H9 (cell line): ENCODE results near the gene PCBP2. TPM values are rescaled to one million over a fixed set of nuclear protein-coding genes. Genes with fewer than 3 reads are reported as not detected.

Experiments
- DNase-seq: peaks from one replicate; pipeline ENCODE4 v3.0.0-alpha.2; 2017
- H2AFZ ChIP-seq: one replicate; pipeline ENCODE4 v1.6.1; 2013; ENCODE audit warnings: mild to moderate bottlenecking, low read length, control low read depth, moderate library complexity
- H2AK5ac ChIP-seq: 2 replicates; pipeline ENCODE4 v1.6.1; 2013; ENCODE audit warnings: low read length, control low read depth, mixed read lengths; ENCODE audit not compliant: insufficient read length
- H2BK120ac ChIP-seq: one replicate; pipeline ENCODE4 v1.6.1; 2013; ENCODE audit warnings: low read depth, mild to moderate bottlenecking, low read length, control low read depth, inconsistent platforms; ENCODE audit not compliant: poor library complexity, severe bottlenecking
- H2BK12ac ChIP-seq: 2 replicates; pipeline ENCODE4 v1.6.1; 2013; ENCODE audit warnings: low read length, control low read depth, mixed read lengths, low read depth; ENCODE audit not compliant: insufficient read length
- H2BK15ac ChIP-seq: 2 replicates; pipeline ENCODE4 v1.6.1; 2013; ENCODE audit warnings: low read depth, low read length, control low read depth
- H2BK20ac ChIP-seq: one replicate; pipeline ENCODE4 v1.6.1; 2013; ENCODE audit warnings: low read depth, mild to moderate bottlenecking, low read length, control low read depth, inconsistent platforms; ENCODE audit not compliant: poor library complexity, severe bottlenecking
- H2BK5ac ChIP-seq: 2 replicates; pipeline ENCODE4 v1.6.1; 2013; ENCODE audit warnings: low read length, control low read depth, mixed read lengths; ENCODE audit not compliant: insufficient read length
- H3K14ac ChIP-seq: 2 replicates; pipeline ENCODE4 v1.6.1; 2013; ENCODE audit warnings: low read length, control low read depth; ENCODE audit not compliant: insufficient read depth
- H3K18ac ChIP-seq: 2 replicates; pipeline ENCODE4 v1.6.1; 2013; ENCODE audit warnings: low read depth, mild to moderate bottlenecking, mixed read lengths, low read length, control low read depth; ENCODE audit not compliant: insufficient read length
- H3K23ac ChIP-seq: 2 replicates; pipeline ENCODE4 v1.6.1; 2013; ENCODE audit warnings: low read length, control low read depth, mixed read lengths, low read depth; ENCODE audit not compliant: insufficient read length
- H3K23me2 ChIP-seq: 2 replicates; pipeline ENCODE4 v1.6.1; 2013; ENCODE audit warnings: low read depth, mild to moderate bottlenecking, mixed read lengths, low read length, control low read depth; ENCODE audit not compliant: insufficient read length, poor library complexity, severe bottlenecking
- H3K27ac ChIP-seq: 2 replicates; pipeline ENCODE4 v1.5.1; 2013; ENCODE audit warnings: low read length, control low read depth, mixed read lengths, low read depth; ENCODE audit not compliant: insufficient read length
- H3K27me3 ChIP-seq: 2 replicates; pipeline ENCODE4 v1.6.1; 2013; ENCODE audit warnings: low read length, control low read depth, inconsistent platforms; ENCODE audit not compliant: insufficient read depth
- H3K4ac ChIP-seq: 2 replicates; pipeline ENCODE4 v1.6.1; 2013; ENCODE audit warnings: low read depth, mild to moderate bottlenecking, control low read depth, inconsistent platforms, low read length, moderate library complexity
- H3K4me1 ChIP-seq: 2 replicates; pipeline ENCODE4 v1.6.1; 2013; ENCODE audit warnings: low read length, control low read depth, inconsistent platforms; ENCODE audit not compliant: insufficient read depth
- H3K4me2 ChIP-seq: 2 replicates; pipeline ENCODE4 v1.6.1; 2013; ENCODE audit warnings: low read length, control low read depth, mixed read lengths; ENCODE audit not compliant: insufficient read length, insufficient read depth
- H3K56ac ChIP-seq: 2 replicates; pipeline ENCODE4 v1.6.1; 2013; ENCODE audit warnings: low read depth, mild to moderate bottlenecking, mixed read lengths, low read length, control low read depth; ENCODE audit not compliant: insufficient read length
- H3K79me1 ChIP-seq: 2 replicates; pipeline ENCODE4 v1.6.1; 2013; ENCODE audit warnings: low read depth, mild to moderate bottlenecking, moderate library complexity, low read length, control low read depth, inconsistent platforms; ENCODE audit not compliant: insufficient read depth, poor library complexity, severe bottlenecking
- H3K79me2 ChIP-seq: 2 replicates; pipeline ENCODE4 v1.6.1; 2013; ENCODE audit warnings: low read length, control low read depth, inconsistent platforms; ENCODE audit not compliant: insufficient read depth
- H3K9ac ChIP-seq: 2 replicates; pipeline ENCODE4 v1.6.1; 2013; ENCODE audit warnings: low read length, control low read depth, mixed read lengths; ENCODE audit not compliant: insufficient read length; ENCODE audit errors: extremely low read depth
- H3K9me3 ChIP-seq: one replicate; pipeline ENCODE4 v1.6.1; 2013; ENCODE audit warnings: low read depth, low read length, inconsistent platforms; ENCODE audit not compliant: control insufficient read depth
- H3T11ph ChIP-seq: one replicate; pipeline ENCODE4 v1.6.1; 2013; ENCODE audit warnings: mild to moderate bottlenecking, low read length, control low read depth, inconsistent platforms
- H4K20me1 ChIP-seq: one replicate; pipeline ENCODE4 v1.6.1; 2013; ENCODE audit not compliant: control insufficient read depth, insufficient read length, insufficient read depth
- H4K5ac ChIP-seq: 2 replicates; pipeline ENCODE4 v1.6.1; 2013; ENCODE audit warnings: low read depth, mild to moderate bottlenecking, mixed read lengths, low read length, control low read depth; ENCODE audit not compliant: insufficient read length
- H4K8ac ChIP-seq: replicated peaks from 2 replicates; pipeline ENCODE4 v1.6.1; 2013; ENCODE audit warnings: low read length, control low read depth, mixed read lengths, low read depth; ENCODE audit not compliant: insufficient read length
- H4K91ac ChIP-seq: 2 replicates; pipeline ENCODE4 v1.6.1; 2013; ENCODE audit warnings: low read depth, mild to moderate bottlenecking, moderate library complexity, mixed read lengths, low read length, control low read depth; ENCODE audit not compliant: insufficient read length
- H3K27ac Mint-ChIP-seq, 3 experiments: 2 replicates in 2 of 3; 3 replicates in 1 of 3; pipeline ENCODE4 v1.8.0; 2020 to 2021; ENCODE audit warnings: mixed read lengths in 3 of 3, mild to moderate bottlenecking in 1 of 3, moderate library complexity in 1 of 3
- H3K27me3 Mint-ChIP-seq: 2 replicates; pipeline ENCODE4 v1.8.0; 2021; ENCODE audit warnings: low read depth, mild to moderate bottlenecking, moderate library complexity, mixed read lengths
- H3K36me3 Mint-ChIP-seq, 3 experiments: 2 replicates in 2 of 3; 3 replicates in 1 of 3; pipeline ENCODE4 v1.8.0; 2020 to 2021; ENCODE audit warnings: low read depth in 3 of 3, mixed read lengths in 3 of 3; ENCODE audit not compliant: insufficient read depth in 1 of 3
- H3K4me1 Mint-ChIP-seq, 2 experiments: 2 replicates each; pipeline ENCODE4 v1.8.0; 2020; ENCODE audit warnings: mixed read lengths in 2 of 2
- H3K4me3 Mint-ChIP-seq, 2 experiments: 2 replicates in 1 of 2; 3 replicates in 1 of 2; pipeline ENCODE4 v1.8.0; 2020 to 2021; ENCODE audit warnings: mild to moderate bottlenecking in 2 of 2, mixed read lengths in 2 of 2, moderate library complexity in 1 of 2
- H3K9me3 Mint-ChIP-seq, 2 experiments: 2 replicates in 1 of 2; 3 replicates in 1 of 2; pipeline ENCODE4 v1.8.0; 2020; ENCODE audit warnings: mild to moderate bottlenecking in 2 of 2, mixed read lengths in 2 of 2, moderate library complexity in 1 of 2
- CTCF ChIP-seq: fragments of 200-600 bp; sonication (generic); conservative IDR thresholded peaks from 3 replicates; pipeline ENCODE4 v1.8.0; 2021; ENCODE audit warnings: antibody characterized with exemption, mild to moderate bottlenecking
- WGBS: extraction: QIAGEN DNeasy Blood & Tissue Kit; methylation state at CpG from one replicate; pipeline ENCODE4 v1.1.7; 2013; ENCODE audit warnings: missing lambda C conversion rate, low lambda C conversion rate, mixed read lengths; ENCODE audit not compliant: insufficient read length; ENCODE audit errors: extremely low coverage; 5-methylcytosine and 5-hydroxymethylcytosine counted together
- total RNA-seq: library from RNA; stranded (reverse); gene quantifications from 2 replicates; pipeline ENCODE4 v1.2.1, GENCODE V29; 2021

The PCBP2 gene
- total RNA-seq, 1 experiment from 2014 or later: 1,207 TPM

GRCh38 chr12:53483225-53483978 lies 31.5 kb downstream of the PCBP2 start:
- no CpG with 5 or more reads among the region's 9 CpGs for WGBS
- no peak overlapping the region for H4K5ac ChIP-seq
- Mint-ChIP-seq H3K9me3 (no peaks in the 10 kb centered on the region), H3K36me3 (peaks cover 40 to 75% (median 74%) of the 10 kb centered on the region in 3 experiments), H3K27me3 (peaks cover 1% of the 10 kb centered on the region; the same call in 1 of the 2 replicates), H3K4me1 (peaks cover 18 to 31% of the 10 kb centered on the region in 2 experiments), H3K4me3 (no peak overlapping the region), H3K27ac (peak overlapping the region; percentile 24 to 82 (median 49); a peak in 6 of 7 replicates)
- no peak overlapping the region for H3K56ac ChIP-seq
- no peak overlapping the region for H3K4me2 ChIP-seq
- no peak overlapping the region for H3K18ac ChIP-seq
- no peak overlapping the region for H2AK5ac ChIP-seq
- H3K79me2 ChIP-seq: no peaks in the 10 kb centered on the region
- H3K27ac ChIP-seq: no peak overlapping the region
- no peak overlapping the region for H4K8ac ChIP-seq
- no peaks in the 10 kb centered on the region for H3K27me3 ChIP-seq
- H3K14ac ChIP-seq: no peak overlapping the region
- H4K20me1 ChIP-seq: no peaks in the 10 kb centered on the region
- no peaks in the 10 kb centered on the region for H3K9me3 ChIP-seq
- no peak overlapping the region for H2BK15ac ChIP-seq
- no peak overlapping the region for H4K91ac ChIP-seq
- no peak overlapping the region for H3K4ac ChIP-seq
- H2BK120ac ChIP-seq: no peak overlapping the region
- H3K79me1 ChIP-seq: no peaks in the 10 kb centered on the region
- no peak for TF ChIP-seq CTCF
- H2BK12ac ChIP-seq: no peak overlapping the region
- no peaks in the 10 kb centered on the region for H3K4me1 ChIP-seq
- H3K23ac ChIP-seq: no peak overlapping the region
- no peak overlapping the region for H2BK5ac ChIP-seq
- no peaks in the 10 kb centered on the region for H3K23me2 ChIP-seq
- DNase-seq: no peak
- H3T11ph ChIP-seq: no peak overlapping the region
- no peak overlapping the region for H2BK20ac ChIP-seq
- H3K9ac ChIP-seq: no peak overlapping the region
- H2AFZ ChIP-seq: no peak overlapping the region
